Activated CD4-positive, alpha-beta T cell treated with anti-CD3 and anti-CD28 coated beads for 1 hour (primary cell): ENCODE data around the gene AFTPH.

Experiments
- DNase-seq: peaks from one replicate; pipeline ENCODE4 v3.0.0-alpha.2; 2020

AFTPH gene

DNA sequence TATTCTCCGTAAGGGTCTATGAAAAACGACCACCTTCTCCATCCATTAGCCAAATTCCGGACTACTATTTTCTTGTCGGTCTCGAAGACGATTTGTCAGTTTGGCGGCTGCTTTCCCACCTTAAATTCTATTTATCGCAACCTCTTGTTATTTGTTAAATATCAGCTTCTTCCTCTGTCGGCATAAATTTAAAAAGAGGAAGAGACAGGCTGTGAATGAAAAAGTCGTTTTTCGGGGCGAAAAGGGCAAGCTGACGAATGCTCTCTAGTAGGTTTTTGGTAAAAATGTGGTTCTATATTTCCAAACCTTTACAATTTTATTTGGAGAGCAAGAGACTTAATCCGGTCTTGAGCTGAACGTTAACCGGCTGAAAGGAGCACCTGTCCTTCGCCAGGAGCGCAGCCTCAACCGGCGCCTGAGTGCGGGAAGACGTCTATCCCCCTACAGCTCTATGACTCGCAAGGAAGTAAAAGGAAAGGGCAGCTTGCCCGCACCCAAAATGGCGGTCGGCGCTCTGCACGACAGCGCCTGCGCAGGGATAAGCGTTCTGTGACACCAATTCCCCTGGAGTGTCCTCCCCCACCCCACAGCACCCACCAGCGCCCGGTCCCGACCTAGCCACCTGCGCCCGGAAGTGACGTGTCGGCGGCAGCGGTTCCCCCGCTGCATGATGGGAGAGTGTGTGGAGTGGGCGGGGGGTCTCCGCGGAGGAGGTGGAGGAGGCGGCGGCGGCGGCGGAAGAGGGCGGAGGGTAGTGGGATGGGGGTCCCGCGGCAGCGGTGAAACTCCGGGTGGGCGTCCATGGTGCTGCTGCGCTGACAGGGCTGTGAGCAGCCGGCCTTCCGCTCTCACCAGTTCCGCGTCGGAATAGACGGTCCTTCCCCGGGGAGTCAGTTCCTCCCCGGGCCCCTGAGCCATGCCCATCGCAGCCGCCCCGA, at the start of gene AFTPH:
AFTPH (plus strand) TSS at position 663 of the 938 bp plus-strand sequence. CDS start 27,147 bp downstream, outside the sequence.
- peak; percentile 99 for DNase-seq

DNA sequence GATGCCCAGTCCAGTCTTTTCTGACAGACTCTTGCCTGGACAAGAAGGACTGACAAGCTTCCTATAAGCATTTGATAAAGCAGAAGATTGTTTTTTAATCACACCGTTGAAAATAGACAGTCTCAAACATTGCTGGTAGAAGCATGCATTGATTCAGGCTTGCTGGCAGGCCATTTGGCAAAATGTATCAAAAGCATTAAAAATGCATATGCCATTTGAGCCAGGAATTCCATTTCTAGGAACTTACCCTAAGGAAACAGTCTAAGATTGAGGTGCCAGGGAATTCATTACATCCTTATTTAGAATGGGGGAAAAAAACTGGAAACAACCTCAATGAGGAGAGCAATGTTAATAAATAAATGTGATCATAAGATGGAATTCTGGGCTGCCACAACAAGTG, 49.5 kb upstream of the AFTPH start:
- no peak for DNase-seq

DNA sequence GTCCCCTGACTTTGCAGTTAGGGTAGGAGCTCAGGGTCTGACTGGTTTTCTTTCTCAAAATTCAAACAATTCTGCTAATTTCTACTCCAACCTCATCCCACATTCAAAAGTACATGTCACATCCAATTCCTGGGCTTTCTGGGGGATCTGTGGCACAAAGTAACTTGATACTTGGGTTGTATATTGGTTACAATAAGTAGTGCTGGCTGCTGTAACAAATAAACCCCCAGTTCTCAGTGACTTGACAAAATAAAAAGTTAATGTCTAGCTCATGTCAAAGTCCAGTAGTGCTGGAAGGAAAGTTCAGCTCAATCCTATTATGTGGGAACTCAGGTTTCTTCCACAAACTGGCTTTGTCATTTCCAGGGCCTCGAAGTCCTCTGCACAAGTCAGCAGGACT, 47.1 kb upstream of the AFTPH start:
- no peak for DNase-seq

DNA sequence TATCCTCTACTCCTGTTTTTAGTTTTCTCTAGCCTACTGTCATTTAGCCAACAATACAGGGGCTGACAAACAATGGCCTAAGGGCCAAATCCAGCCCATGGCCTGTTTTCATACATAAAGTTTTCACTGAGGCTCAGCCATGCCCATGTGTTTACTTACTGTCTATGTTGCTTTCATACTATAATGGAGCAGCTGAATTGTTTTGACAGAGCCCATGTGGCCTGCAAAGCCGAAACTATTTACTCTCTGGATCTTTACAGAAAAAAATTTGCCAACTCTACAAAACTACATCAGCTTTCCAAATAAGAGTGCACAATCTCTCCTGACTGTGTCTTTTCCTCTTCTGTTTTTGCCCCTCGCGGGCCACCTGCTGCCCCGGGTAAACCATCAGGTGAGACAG, 46.1 kb upstream of the AFTPH start:
- DNase-seq = no peak

DNA sequence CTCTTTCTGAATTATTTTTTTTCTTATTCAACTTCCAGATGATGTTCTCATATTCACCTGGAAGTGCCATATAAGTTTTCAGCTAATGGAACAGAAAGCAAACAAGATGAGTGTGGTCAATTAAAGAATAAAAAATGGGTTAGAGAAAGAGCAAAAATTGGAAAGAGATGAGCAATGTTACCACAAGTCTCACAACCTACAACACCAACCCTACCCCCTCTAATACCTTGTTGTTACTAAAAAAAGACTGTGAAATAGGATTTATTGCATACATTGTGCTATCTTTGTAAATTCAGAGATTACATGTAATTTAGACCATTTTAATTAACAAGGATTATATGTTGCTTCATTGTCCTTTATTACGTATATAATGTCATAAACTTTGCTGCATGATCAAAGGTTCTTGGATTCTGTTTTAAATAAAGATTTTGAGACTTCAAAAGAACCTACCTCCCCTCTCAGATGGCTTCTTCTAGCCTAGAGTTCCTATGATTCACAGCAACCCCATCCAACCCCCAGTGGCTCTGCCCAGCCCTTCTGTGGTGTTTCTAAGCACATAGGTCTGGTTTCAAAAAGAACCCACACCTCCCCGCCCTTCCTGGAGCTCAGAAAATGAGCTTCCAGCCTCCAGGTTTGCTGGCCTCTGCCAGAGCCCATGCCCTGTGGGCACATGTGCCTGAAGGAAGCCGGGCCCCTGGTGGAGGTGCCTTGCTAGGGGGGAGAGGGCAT, 45.5 kb upstream of the AFTPH start:
- no peak for DNase-seq

GRCh38 chr2:64479259-64480117, 44.6 kb upstream of the AFTPH start:
- DNase-seq = no peak

- no peak for DNase-seq
Measured at GRCh38 chr2:64481665-64482064, 42.5 kb upstream of the AFTPH start.

GRCh38 chr2:64482243-64482642, 41.9 kb upstream of the AFTPH start:
- DNase-seq = no peak

GRCh38 chr2:64482765-64483504, 41.2 kb upstream of the AFTPH start:
- DNase-seq = no peak

GRCh38 chr2:64485331-64485730, 38.8 kb upstream of the AFTPH start:
- DNase-seq = no peak

- no peak for DNase-seq
Measured at GRCh38 chr2:64485961-64486360, 38.2 kb upstream of the AFTPH start.

DNA sequence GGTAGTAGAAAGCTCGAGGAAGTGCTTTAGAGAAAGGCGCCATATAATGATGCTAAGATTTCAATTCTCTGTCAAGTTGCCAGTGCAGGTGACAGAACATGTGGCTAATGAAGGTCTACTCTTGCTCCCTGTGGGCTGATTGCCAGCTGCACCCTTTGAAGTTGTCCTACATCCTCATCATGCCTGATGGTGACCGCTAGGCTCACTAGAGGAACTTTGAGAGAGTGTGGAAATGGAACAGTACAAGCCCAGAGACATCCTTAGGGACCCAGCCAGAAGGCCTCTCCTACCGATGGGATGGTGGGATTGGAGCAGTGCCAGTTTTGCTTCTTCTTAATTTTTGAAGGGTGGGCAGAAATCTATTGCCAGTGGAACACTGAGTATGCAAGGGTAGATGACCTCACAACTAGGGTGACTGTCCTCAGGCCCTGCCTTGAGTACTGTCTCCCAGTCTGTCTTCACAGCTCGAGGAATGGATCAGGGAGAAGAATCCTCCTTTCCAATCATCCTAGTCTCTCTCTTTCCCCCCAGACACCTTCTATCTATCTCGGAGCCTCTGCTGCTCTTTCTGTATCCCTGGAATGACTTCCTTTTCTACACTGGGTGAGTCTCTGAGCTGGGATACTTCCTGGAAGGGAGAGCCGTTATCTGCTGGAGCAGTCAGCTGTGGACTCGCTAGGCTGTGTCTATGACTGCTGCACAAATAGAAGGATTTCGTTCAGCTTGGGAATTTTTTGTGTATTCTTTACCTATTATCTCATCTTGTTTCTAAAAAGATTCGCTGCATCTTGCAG, 36.7 kb upstream of the AFTPH start:
- no peak for DNase-seq

- DNase-seq = peak; percentile 70
Measured at GRCh38 chr2:64488050-64488974, 35.8 kb upstream of the AFTPH start.

GRCh38 chr2:64489081-64489751, 34.9 kb upstream of the AFTPH start:
- no peak for DNase-seq

DNA sequence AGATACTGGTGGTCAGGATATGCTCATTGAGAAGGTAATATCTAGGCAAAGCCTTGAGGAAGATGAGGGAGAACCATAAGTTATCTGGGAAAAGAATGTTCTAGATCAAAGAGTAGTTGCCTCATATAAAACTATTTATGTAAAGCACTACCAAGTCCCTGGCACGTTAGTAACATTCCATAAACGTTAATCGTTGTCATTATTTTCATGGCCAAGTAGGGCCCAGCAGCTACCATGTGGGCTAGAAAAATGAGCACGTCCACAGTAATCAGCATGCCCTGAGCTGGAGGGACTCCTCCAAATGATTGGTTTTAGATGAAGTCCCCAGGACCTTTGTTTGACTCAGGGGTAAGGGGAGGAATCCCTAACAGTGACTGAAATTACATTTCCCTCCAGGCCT, 32.7 kb upstream of the AFTPH start:
- DNase-seq = no peak

- DNase-seq = no peak
Measured at GRCh38 chr2:64492272-64492671, 31.9 kb upstream of the AFTPH start.

- DNase-seq = no peak
Measured at GRCh38 chr2:64492821-64493220, 31.3 kb upstream of the AFTPH start.

- DNase-seq = no peak
Measured at GRCh38 chr2:64493788-64494187, 30.3 kb upstream of the AFTPH start.

- no peak for DNase-seq
Measured at GRCh38 chr2:64498438-64498837, 25.7 kb upstream of the AFTPH start.

GRCh38 chr2:64500549-64500948, 23.6 kb upstream of the AFTPH start:
- no peak for DNase-seq
